DMS79 (cell line): ENCODE results near the gene CDKAL1.
A peak's percentile ranks its signal among the peaks of the same experiment; 100 is the strongest.

ENCODE experiments used
- DNase-seq: peaks from one replicate; lab custom pipeline; 2025; lab: John Stamatoyannopoulos, UW

Gene CDKAL1

GRCh38 chr6:21258665-21259064 lies 724.4 kb downstream of the CDKAL1 start:
- no peak for DNase-seq

DNA sequence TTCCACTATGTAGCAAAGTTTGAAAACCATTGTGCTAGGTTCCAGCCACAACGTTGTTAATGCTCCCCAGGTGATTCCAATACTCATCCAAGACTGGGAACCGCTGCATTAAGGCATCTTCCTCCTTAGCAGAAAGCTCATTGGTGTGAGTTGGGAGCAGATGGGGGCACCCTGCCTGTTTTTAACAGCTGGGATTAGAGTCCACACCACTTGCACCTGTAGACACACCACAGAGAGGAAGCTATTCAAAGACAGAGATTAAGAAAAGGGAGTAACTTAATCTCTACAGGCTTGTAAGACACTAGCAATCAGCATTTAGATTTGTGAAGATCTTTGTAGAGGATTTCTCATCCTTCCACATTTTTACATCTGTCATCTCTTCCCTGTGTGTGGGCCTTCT lies 725.4 kb downstream of the CDKAL1 start:
- DNase-seq: no peak

- no peak for DNase-seq
Measured at GRCh38 chr6:21262504-21262903, 728.2 kb downstream of the CDKAL1 start.

- DNase-seq: peak; percentile 67
Measured at GRCh38 chr6:21263531-21264287, 729.5 kb downstream of the CDKAL1 start.

- peak; percentile 67 for DNase-seq
Measured at GRCh38 chr6:21264288-21265033, 730.2 kb downstream of the CDKAL1 start.

GRCh38 chr6:21265034-21265729 lies 730.9 kb downstream of the CDKAL1 start:
- no peak for DNase-seq

DNA sequence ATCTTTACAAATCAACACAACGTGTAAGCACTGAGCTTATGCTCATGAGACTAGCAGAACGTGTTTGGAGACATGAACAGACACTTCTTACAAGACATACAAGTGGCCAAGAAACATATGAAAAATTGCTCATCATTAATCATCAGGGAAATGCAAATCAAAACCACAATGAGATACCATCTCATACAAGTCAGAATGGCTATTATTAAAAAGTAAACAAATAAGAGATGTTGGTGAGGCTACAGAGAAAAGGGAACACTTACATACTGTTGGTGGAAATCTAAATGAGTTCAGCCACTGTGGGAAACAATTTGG lies 731.4 kb downstream of the CDKAL1 start:
- no peak for DNase-seq

DNA sequence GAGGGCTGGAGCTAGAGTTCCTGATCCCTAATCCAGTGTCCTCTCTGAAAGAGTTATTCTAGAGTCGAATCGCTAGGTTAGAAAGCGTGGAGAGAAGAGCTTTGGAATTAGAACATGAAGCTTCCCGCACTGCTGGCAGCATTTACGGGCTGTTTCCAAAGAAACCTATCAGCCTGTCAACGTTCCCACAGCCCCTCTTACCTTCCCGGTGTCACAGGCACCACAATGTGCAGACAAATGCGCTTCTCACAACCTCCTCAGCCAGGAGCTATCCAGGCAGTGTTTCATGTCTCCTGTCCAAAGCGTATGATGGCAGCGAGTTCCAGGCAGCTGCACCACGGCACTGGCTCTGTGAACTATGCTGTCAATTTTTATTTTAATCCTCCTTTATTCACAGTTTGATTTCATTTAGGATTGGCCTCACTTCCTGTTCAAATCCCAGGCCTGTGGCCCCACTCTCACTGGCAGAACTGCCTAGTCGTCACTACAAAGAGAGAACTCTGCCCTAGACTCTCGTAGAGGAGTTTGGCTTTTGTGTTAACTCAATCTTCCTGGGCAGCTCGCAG lies 736.5 kb downstream of the CDKAL1 start:
- no peak for DNase-seq

DNA sequence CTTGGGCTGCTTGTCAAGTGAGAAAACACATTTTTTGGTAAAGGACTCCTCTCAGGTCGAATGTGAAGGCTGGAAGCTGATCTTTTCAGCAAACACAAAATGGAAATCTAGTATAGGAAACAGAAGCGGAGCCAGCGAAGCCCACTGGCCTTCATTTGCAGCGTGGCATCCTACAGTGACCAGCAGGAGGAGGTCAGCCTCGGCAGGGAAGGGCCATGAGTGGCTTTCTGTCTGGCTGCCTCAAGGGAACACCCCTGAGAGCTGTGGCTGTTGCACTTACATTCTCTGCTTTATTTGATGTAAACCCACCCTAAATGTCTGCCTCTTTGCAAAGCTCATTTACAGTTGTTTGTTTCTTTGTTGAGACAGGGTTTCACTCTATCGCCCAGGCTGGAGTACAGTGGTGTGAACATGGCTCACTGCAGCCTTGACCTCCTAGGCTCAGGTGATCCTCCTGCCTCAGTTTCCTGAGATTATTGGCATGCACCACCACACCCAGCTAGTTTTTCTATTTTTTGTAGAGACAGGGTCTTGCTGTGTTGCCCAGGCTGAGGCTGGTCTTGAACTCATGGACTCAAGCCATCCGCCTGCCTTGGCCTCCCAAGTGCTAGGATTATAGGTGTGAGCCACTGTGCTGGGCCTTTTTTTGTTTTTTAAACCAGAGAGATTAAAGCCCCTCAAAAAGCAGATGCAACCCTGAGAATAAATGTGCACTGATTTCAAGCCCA lies 737.3 kb downstream of the CDKAL1 start:
- no peak for DNase-seq

DNA sequence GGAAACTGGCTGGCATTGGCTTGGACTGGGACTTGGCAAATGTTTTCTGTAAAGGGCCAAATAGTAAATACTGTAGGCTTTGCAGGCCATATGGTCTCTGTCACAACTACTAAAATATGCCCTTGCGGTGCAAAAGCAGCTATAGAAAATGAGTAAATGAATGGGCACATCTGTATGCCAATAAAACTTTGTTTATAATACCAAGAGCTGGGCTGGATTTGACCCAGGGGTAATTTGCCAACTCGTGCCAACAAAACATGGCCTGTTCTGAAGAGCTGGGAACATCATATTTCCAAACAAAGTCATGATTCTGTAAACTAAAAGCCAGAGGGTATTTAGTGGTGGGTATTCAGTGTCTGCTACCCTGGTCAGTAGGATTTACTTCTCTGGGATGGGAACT lies 739.2 kb downstream of the CDKAL1 start:
- DNase-seq: no peak

DNA sequence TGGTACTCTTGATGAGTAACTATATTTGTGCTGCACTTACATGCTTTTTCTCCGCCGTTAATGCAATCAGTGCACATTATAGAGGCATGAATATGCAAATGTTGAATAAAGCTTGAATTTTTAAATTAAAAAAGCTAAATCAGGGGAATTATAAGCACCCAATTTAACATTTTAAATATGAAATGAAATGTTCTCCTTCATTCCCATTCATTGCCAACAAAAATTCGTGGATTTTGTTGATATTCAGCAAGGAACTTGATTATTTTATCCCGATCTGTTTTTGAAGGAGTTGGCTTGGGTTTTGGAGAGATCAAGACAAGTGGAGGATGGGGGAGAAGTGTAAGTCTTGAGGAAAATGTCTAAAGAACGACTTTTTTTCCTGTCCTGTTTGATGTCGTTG lies 740.6 kb downstream of the CDKAL1 start:
- DNase-seq: no peak

DNA sequence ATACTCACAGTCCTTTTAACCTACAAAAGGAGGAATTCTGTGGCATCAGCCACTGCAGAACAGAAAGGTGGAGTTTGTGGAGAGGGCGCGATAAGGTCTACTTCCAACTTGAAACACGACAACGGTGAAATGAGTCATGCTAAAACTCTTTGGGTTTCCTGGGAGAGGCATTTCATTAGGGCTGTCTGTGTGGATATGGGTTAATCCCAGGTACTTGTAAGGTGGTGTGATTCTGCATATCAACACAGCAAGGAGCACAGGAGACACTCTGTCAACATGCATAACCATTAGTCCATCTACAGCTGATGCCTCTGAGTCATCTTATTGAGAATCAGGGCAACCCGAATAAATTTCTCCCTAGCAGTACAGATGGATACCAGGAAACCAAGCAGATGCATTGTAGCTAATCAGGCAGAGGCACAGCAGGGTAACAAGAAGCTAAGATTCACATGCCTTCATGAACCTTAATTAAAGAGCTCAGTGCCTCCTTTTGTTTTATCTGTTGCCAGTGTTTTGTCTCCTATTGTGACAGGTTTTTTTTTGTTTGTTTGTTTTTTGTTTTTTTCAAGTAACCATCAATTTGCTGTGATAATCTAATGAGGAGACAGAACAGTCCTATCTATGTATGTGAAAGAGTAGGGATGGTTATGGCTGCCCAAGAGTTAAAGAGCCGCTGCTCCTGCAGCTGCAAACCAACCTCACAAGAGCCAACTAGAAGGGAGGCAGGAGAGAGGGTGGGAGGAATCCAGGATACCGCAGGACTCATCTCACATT lies 743.5 kb downstream of the CDKAL1 start:
- no peak for DNase-seq

GRCh38 chr6:21278375-21278745 lies 744.1 kb downstream of the CDKAL1 start:
- DNase-seq: no peak

- no peak for DNase-seq
Measured at GRCh38 chr6:21279619-21280018, 745.4 kb downstream of the CDKAL1 start.

- DNase-seq: no peak
Measured at GRCh38 chr6:21281366-21281765, 747.1 kb downstream of the CDKAL1 start.
